ENCODE data around the gene DBNDD1. TPM values are rescaled to one million over a fixed set of nuclear protein-coding genes. Genes with fewer than 3 reads are reported as not detected.

Gene DBNDD1
- polyA plus RNA-seq (2012; ENCODE audit: insufficient read length, low read depth) = 14.8 TPM

GRCh38 chr16:90018652-90019542 lies at the start of gene DBNDD1:
Gene DBNDD1, minus strand, starts transcription at chr16:90019456. Its CDS starts 115 bp downstream, at chr16:90019341.
- no peak for TF ChIP-seq TAF1 (IDR thresholded peaks at IDR 0.05; ENCODE audit: borderline replicate concordance, insufficient read depth, low read length)
- no peak for TF ChIP-seq REST (IDR thresholded peaks at IDR 0.05; ENCODE audit: insufficient read depth in 1 of 2, low read depth in 2 of 2, low read length in 2 of 2)
- no peak for TF ChIP-seq SIN3A (IDR thresholded peaks at IDR 0.05; ENCODE audit: borderline replicate concordance, insufficient read depth, low read length)

GRCh38 chr16:90061437-90061836 lies 42.2 kb upstream of the DBNDD1 start:
- TF ChIP-seq POLR2AphosphoS5 (IDR thresholded peaks at IDR 0.05; ENCODE audit: low read depth, low read length) (no peak), FOXP2 (optimal IDR thresholded peaks at IDR 0.05; ENCODE audit: borderline replicate concordance, extremely low read depth, extremely low read length, insufficient read depth) (no peak), REST (IDR thresholded peaks at IDR 0.05; ENCODE audit: insufficient read depth in 1 of 2, low read depth in 2 of 2, low read length in 2 of 2) (no peak), SIN3A (IDR thresholded peaks at IDR 0.05; ENCODE audit: borderline replicate concordance, insufficient read depth, low read length) (no peak), TAF1 (IDR thresholded peaks at IDR 0.05; ENCODE audit: borderline replicate concordance, insufficient read depth, low read length) (no peak)

- TF ChIP-seq SIN3A (IDR thresholded peaks at IDR 0.05; ENCODE audit: borderline replicate concordance, insufficient read depth, low read length) = peak; percentile 31; the same call in 1 of the 2 replicates
- TF ChIP-seq POLR2AphosphoS5 (IDR thresholded peaks at IDR 0.05; ENCODE audit: low read depth, low read length) = no peak
Observed at GRCh38 chr16:90057738-90058173, 38.5 kb upstream of the DBNDD1 start.

- TF ChIP-seq SIN3A (IDR thresholded peaks at IDR 0.05; ENCODE audit: borderline replicate concordance, insufficient read depth, low read length) (no peak), POLR2AphosphoS5 (IDR thresholded peaks at IDR 0.05; ENCODE audit: low read depth, low read length) (no peak), TAF1 (IDR thresholded peaks at IDR 0.05; ENCODE audit: borderline replicate concordance, insufficient read depth, low read length) (no peak), FOXP2 (optimal IDR thresholded peaks at IDR 0.05; ENCODE audit: borderline replicate concordance, extremely low read depth, extremely low read length, insufficient read depth) (no peak), REST (IDR thresholded peaks at IDR 0.05; ENCODE audit: insufficient read depth in 1 of 2, low read depth in 2 of 2, low read length in 2 of 2) (no peak)
Observed at GRCh38 chr16:90055371-90055770, 36.1 kb upstream of the DBNDD1 start.

- TF ChIP-seq POLR2AphosphoS5 (IDR thresholded peaks at IDR 0.05; ENCODE audit: low read depth, low read length) (no peak), FOXP2 (optimal IDR thresholded peaks at IDR 0.05; ENCODE audit: borderline replicate concordance, extremely low read depth, extremely low read length, insufficient read depth) (no peak), TAF1 (IDR thresholded peaks at IDR 0.05; ENCODE audit: borderline replicate concordance, insufficient read depth, low read length) (no peak), REST (IDR thresholded peaks at IDR 0.05; ENCODE audit: insufficient read depth in 1 of 2, low read depth in 2 of 2, low read length in 2 of 2) (no peak), SIN3A (IDR thresholded peaks at IDR 0.05; ENCODE audit: borderline replicate concordance, insufficient read depth, low read length) (no peak)
Observed at GRCh38 chr16:90054554-90054953, 35.3 kb upstream of the DBNDD1 start.

Measured in PFSK-1 (cell line).